ENCODE data around the gene TMEM154. TPM values are rescaled to one million over a fixed set of nuclear protein-coding genes. Genes with fewer than 3 reads are reported as not detected.

The TMEM154 gene
- total RNA-seq, 1 donor = 5.5 TPM

- no peak for DNase-seq (ENCODE audit: low read depth)
- H3K4me3 ChIP-seq (ENCODE audit: low read depth, low read length) = no peak overlapping the region
- no peak for TF ChIP-seq CTCF (IDR thresholded peaks at IDR 0.05; ENCODE audit: insufficient read depth, low read length)
Measured at GRCh38 chr4:152599095-152599494, 80.7 kb downstream of the TMEM154 start.

GRCh38 chr4:152598454-152598853 lies 81.3 kb downstream of the TMEM154 start:
- no peak for DNase-seq (ENCODE audit: low read depth)
- TF ChIP-seq CTCF (IDR thresholded peaks at IDR 0.05; ENCODE audit: insufficient read depth, low read length) = no peak
- H3K4me3 ChIP-seq (ENCODE audit: low read depth, low read length) = no peak overlapping the region

DNA sequence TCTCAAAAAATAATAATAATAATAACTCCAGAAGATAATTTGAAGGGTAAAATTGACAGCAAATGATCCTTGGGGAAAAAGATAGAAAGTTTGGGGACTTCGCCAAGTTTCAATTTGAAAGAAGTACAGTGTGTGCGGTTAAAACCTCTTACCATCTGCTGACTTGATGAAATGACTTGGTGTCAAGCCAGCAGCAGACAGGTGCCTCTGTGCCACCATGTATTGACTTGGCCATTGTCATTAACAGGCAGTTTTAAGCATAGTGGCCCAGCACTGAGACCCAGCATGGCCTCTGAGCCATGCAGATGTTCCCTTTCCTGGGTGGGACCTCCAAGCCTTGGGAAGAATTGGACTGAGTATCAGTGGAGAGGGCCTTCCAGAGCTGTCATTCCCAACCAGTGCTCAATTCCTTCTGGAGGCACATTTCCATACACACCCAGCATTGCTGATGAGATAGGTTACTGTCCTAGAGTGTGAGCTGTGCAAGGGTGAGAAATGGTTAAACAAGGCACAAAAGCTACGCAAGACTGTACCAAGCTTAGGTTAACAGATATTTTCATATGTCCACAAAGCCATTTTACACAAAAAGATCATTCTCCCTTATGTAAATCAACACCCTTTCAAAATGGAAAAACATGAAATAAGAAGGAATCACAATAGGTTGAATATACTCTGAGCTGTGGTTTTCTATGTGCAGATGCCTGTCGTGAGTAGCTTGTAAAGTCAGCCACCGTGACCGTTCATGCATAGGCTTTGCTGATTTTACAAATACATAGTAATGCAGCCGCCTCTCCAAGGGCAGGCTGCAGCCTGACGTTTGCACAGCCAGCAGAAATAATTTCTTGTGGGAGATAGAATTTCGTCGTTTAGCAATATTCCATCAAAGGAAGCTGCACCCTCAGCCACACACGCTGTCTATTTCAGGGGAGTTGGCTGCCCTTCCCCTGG lies 84.5 kb downstream of the TMEM154 start:
- DNase-seq (ENCODE audit: low read depth) = no peak
- no peak overlapping the region for H3K4me3 ChIP-seq (ENCODE audit: low read depth, low read length)
- no peak for TF ChIP-seq CTCF (IDR thresholded peaks at IDR 0.05; ENCODE audit: insufficient read depth, low read length)

DNA sequence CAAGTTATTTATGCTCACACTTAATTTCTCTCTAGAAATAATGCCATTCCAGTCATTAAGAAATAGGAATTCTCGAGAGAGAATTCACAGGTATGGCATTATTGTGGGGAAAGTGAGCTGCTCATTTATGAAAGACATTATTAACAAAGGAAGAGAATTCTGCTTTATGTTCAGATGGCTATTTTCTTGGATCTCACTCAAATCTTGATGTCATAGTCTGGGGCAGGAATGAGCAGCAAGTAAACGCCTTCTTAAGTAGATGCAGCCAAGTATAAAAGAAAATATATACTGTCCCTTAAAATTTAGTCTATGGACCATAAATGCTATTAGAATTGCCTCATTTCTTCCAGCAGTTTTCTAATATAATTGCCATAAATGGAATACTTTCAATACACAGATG lies 85.7 kb downstream of the TMEM154 start:
- no peak for DNase-seq (ENCODE audit: low read depth)
- TF ChIP-seq CTCF (IDR thresholded peaks at IDR 0.05; ENCODE audit: insufficient read depth, low read length) = no peak
- H3K4me3 ChIP-seq (ENCODE audit: low read depth, low read length) = no peak overlapping the region

GRCh38 chr4:152591876-152592275 lies 87.9 kb downstream of the TMEM154 start:
- DNase-seq (ENCODE audit: low read depth) = no peak
- TF ChIP-seq CTCF (IDR thresholded peaks at IDR 0.05; ENCODE audit: insufficient read depth, low read length) = no peak
- H3K4me3 ChIP-seq (ENCODE audit: low read depth, low read length) = no peak overlapping the region

- H3K4me3 ChIP-seq (ENCODE audit: low read depth, low read length) = no peak overlapping the region
- peak; percentile 18 for DNase-seq (ENCODE audit: low read depth)
- no peak for TF ChIP-seq CTCF (IDR thresholded peaks at IDR 0.05; ENCODE audit: insufficient read depth, low read length)
Measured at GRCh38 chr4:152591396-152591795, 88.4 kb downstream of the TMEM154 start.

Measured in fibroblast of the aortic adventitia (primary cell).